SK-N-DZ (cell line): Measurements from ENCODE around the gene NCS1. TPM values are rescaled to one million over a fixed set of nuclear protein-coding genes. Genes with fewer than 3 reads are reported as not detected.
A peak's percentile ranks its signal among the peaks of the same experiment; 100 is the strongest.

Source experiments
- DNase-seq: peaks from one replicate; pipeline ENCODE4 v3.0.0-alpha.2; 2015; ENCODE audit warnings: low spot score
- polyA plus RNA-seq, 2 experiments: library from polyadenylated mRNA; depleted of rRNA; stranded (reverse); fragments of >200 nt; gene quantifications; 2 replicates each; pipeline ENCODE4 v1.2.3, GENCODE V29; 2014

NCS1 gene
- polyA plus RNA-seq (2014; cell fraction: cytosol; rRNA removed), result 76.0 and 86.7 TPM in 2 replicates
- polyA plus RNA-seq (2014; cell fraction: nucleus; rRNA removed), result 48.3 and 54.0 TPM in 2 replicates

DNA sequence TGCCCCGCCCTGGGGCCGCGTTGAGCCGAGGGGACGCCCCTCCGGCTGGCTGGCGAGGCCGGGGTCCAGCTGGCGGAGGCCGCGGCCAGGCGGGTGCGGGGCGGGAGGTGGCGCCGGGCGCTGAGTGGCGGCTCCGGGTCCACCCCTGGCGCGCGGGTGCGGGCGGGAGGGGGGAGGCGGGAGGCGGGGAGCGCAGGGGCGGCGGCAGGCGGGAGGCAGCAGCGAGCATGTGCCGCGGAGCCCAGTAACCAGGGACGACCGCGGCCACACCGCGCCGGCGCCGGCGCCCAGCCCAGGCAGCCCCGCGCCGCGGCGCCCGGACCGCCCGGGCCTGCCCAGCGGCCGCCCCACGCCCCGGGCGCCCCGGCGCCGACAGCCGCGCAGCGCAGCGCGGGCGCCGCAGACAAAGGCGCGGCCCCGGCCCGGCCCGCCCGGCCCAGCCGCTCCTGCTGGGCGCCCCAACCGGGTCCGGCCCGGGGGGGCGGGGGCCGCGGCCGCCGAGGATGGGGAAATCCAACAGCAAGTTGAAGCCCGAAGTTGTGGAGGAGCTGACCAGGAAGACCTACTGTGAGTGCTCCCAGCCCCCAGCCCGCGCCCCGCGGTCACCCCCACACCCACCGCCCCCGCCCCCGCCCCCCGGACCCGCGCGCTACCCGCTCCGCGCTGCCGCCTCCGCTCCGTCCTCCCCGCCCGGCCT is at the start of gene NCS1:
TSS of gene NCS1 (plus strand) at position 244 of the 697 bp plus-strand sequence. CDS start at position 504, 260 bp downstream.
- DNase-seq, result peak; percentile 56

DNA sequence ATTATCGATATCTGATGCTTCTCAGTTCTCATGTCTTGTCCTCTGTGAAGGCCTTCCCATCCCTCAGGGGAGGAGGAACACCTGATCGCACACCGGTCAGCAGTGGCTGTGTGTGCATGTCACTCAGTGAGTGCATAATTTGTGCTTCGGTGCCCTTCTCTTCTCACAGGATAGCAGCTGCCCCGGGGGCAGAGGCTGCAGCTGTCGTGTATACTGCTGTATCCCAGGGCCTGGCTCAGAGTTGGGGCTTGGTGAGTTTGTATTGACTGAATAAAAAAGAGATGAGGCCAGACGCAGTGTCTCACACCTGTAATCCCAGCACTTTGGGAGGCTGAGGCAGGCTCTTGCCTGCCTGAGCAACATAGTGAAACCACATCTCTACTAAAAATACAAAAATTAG is 49.7 kb upstream of the NCS1 start:
- no peak for DNase-seq

DNA sequence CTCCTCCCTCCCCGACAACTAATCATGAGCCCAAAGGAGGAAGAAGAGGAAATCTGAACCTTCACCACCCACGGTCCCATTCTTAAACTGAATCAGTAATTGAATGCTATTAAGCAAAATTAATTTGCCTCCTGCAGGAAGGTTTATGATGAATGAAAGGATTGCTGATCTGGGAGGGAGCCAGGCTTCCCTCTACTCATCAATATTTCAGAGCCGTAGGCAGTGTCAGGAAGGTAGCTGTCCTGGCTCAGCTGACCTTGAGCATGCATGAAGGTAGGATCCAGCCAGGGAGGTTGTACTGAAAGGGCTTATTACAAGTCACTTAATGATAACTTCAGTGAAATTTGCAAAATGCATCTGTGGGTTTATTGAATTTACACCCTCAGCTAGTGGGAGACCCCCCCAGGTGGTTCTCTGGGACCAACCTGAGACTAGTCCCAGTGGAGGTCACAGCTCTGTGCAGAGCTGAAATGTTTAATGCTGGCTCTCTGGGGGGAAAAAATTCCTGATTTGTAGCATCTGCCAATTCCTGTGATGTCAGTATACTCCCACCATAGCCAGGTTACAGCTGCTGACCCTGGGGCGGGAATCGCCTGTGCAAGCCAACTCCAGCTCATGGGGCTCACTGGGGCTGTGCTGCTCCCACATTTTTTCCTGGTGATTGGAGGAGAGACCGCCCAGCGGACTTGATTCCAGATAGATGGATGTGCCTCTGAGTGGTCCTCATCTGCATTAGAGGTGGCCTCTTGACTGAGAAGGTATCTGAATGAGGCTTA is 47.9 kb upstream of the NCS1 start:
- no peak for DNase-seq

DNA sequence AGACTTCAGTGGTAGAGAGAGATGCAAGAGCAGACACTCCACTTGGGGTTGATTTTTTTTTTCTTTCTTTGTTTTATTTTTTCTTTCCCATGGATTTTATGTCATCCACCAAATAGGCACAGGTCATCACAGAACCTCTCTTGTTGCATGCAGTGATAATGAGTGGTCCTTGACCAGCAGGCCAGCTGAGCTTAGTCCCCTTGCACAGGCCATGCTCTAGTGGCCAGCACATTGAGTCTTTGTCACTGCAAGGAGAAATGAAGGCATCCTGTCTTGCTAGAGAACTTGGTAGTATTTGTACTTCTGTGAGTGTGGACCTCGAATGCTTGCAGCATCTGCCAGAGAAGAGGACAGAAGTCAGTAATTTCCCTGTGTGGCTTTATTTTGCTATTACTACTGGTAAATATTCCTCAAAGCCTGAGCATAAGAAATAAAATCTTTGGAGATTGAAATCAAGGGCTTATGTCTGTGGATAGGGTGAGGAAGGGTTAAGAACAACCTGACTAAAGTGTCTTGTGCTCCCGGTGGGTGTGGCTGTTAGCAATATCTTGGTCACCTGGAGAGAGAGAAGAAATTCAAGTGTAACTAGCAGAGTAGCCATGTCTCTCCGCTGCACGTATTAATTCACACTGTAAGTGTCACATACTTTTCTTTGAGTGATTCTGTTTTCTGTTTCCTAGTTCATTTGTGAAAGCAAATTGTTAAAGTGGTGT is 45.3 kb upstream of the NCS1 start:
- no peak for DNase-seq

DNA sequence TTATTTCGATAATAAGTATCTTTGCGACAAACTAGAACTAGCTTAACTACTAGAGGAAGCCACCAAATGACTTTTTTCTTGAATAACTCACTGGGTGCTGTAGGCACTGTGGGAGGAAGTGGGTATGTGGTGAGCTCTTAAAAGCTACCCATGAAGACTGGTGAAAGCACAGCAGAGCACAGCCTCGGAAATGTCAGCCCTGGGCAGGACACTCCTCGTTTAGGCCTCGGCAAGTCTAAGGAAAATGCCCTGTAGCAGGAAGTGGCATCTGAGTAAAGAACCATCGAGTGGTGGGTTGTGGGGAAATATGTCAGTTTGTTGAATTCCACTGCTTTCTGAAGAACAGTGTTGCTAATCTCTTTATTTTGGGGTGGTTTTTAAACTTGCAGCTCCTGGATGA is 44.0 kb upstream of the NCS1 start:
- DNase-seq, result no peak

DNA sequence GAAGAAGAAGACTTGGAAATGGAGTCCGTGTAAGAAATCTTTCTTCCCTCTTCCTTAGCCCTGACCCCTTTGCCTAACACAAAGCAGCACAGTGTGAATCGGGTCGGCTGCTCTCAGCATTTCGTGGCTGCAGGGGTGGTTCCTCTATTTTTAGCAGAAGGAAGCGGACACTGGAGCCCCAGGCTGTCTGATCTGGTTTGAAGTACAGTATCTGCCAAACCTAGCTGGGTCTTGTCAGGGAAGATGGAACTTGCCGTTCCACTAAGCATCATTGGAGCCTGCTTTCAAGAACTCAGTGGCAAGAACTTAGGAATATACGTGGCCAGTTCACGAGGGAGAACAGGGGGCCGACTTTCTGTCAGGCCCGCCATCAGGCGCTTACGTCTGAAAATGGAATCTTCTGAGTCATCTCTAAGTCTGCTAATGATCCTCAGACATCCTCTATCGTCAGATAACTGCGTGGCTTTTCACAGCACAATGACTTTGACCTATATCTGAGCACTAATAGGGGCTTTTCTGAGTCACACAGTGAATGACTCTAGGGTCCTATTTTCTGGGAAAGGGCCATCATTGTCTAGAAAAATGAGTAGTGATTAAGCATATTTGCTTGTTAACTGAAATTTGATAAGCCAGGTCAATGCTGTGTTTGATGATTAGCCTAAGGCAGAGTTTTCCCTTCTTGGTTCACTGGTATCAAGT is 43.3 kb upstream of the NCS1 start:
- DNase-seq, result no peak

GRCh38 chr9:130129432-130130061 is 42.7 kb upstream of the NCS1 start:
- DNase-seq, result no peak

DNA sequence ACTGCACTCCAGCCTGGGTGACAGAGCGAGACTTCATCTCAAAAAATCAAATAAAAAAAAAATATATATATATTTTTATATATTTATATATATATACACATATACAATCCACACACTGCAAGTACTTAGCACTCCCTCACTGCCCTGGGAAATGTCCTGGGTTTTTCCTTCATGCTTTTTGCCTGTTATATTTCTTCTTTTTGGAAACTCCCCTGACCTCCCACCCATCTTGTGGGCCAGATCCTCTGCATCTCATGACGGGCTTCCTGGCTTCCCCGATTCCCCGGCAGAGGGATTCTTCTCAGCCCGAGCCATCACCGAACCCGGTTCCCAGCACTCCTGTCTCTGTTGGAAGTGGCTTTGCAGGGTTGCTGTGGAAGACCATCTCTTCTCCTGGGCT is 39.5 kb upstream of the NCS1 start:
- DNase-seq, result no peak

GRCh38 chr9:130137081-130137640 is 35.0 kb upstream of the NCS1 start:
- no peak for DNase-seq

- DNase-seq, result no peak
Measured at GRCh38 chr9:130137641-130138081, 34.5 kb upstream of the NCS1 start.

GRCh38 chr9:130138171-130138653 is 34.0 kb upstream of the NCS1 start:
- DNase-seq, result peak; percentile 41

GRCh38 chr9:130138791-130139190 is 33.4 kb upstream of the NCS1 start:
- DNase-seq, result peak; percentile 41

DNA sequence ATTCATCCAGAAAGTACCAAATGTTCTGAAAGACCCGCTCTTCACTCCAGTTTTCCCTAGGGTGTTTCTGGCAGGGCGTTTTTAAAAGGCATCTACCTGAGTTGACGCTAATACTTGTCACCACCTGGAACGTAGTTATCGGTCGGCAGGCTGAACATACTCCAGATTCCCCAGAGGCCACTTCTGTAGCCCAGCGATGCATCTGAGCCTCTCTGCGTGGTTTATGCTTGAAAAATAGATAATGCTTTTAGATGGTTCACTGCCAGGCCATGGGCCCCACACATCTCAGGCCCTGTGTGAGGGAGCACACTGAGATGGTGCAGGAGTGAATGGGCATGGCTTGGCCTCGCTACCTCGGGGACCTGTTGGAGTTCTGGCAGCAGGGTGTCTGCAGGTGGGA is 33.0 kb upstream of the NCS1 start:
- peak; percentile 58 for DNase-seq

- DNase-seq, result no peak
Measured at GRCh38 chr9:130140706-130141105, 31.5 kb upstream of the NCS1 start.

DNA sequence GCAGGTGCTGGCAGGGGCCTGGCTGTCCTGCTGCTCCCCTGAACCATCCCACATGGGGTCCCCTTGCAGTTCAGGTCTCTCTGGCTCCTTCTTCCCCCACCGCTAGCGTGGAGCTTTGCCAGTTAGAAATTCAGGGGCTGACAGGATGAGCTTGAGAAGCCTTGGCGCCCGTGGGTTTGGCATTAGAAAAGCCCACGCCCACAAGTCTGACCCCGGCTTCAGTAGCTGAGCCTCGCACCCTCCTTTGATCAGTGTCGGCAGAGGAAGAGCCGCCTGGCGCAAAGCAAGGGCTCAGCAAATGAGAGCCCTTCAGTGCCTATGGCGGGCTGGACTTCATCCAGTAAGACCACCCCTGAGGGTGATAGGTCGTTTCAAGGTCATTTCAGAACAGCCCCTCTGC is 30.1 kb upstream of the NCS1 start:
- no peak for DNase-seq

DNA sequence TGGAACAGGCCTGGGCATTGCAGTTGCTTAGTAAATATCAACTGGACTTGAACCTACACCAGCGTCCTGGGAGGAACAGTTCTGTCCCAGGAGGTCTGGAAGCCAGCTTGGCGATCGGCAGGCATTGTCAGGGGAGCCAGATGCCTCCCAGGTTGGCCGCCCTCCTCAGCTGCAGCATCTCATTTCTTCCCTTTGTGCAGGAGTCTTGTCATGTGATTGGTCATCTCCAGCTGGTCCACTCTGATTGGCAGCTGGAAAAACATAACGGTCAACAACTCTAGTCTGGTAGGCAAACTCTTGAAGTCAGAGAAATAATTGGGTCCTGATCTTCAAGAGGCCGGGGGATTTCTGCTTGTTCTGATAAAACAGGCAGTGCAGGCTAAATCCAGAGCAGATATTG is 29.6 kb upstream of the NCS1 start:
- DNase-seq, result peak; percentile 68

DNA sequence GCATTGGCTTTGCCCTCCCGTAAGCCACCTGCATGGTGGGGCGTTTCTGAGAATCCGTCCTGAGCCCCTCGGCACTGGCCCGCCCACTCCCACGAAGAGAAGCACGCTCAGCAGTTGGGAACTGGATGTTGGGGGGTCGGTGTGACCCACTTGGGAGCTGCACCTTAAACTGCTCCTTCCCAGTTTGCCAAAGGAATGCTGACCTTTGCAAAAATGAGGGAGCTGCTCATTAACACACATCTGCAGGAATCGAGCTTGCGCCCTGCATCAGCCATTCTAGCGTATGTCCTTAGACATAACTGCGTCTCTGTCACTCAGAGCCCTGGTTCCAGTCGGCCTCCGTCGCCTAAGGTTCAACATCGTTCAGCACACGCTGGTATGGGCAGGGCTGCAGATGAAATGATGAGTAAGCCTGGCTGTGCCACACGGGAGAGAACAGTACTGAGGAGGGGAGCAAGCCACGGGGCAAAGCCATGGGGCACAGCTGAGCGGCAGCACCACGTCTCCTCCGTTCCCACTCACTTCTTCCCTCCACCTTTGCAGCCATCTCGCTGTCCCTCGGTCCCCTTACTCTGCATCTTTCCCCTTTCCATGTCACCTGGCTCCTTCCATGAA is 28.8 kb upstream of the NCS1 start:
- DNase-seq, result no peak

- DNase-seq, result no peak
Measured at GRCh38 chr9:130143958-130144366, 28.2 kb upstream of the NCS1 start.

DNA sequence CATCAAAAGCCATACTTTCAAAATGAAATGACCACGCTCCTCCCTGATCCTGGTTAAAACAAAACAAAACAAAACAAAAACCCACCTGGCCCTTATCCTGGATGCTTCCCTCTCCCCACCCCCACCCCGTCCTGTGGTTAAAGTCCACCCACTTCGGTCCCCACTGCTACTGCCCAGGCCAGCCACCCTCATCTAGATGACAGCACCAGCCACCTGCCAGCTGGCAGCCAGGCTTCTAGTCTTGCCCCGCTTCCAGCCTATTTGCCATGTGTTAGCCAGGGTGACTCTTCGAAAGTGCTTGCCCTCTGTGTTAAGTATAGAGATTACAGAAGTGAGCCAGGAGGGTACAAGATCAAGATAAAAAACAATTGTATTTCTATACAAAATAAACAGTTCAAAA is 27.5 kb upstream of the NCS1 start:
- DNase-seq, result no peak

DNA sequence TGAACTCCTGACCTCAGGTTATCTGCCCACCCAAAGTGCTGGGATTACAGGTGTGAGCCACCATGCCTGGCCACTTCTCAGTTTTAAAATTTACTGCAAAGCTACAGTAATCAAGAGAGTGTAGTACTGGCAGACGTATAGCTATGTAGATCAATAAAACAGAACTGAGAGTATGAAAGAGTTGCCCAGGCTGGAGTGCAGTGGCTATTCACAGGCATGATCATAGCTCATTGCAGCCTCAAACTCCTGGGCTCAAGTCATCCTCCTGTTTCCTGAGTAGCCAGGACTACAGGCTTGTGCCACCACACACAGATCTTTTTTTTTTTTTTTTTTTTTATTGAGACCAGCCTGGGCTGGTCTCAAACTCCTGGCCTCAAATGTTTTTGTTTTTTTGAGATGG is 26.5 kb upstream of the NCS1 start:
- no peak for DNase-seq
